K562 (cell line): ENCODE measurements around the gene TTC16. TPM values are rescaled to one million over a fixed set of nuclear protein-coding genes. Genes with fewer than 3 reads are reported as not detected.
A peak's percentile ranks its signal among the peaks of the same experiment; 100 is the strongest.

ENCODE experiments used
- BACH1 ChIP-seq: fragments of 200-800 bp; sonication (Bioruptor generic); IDR thresholded peaks from 2 replicates; pipeline ENCODE4 v1.6.1; 2016; ENCODE audit warnings: missing genetic modification characterization, missing compliant biosample characterization
- CEBPB ChIP-seq: fragments of 450-650 bp; IDR thresholded peaks from 2 replicates; pipeline ENCODE4 v1.6.1; 2016; ENCODE audit warnings: missing genetic modification characterization, missing compliant biosample characterization
- CEBPG ChIP-seq, 3 experiments: fragments of 200-800 bp in 1 of 3; sonication (Bioruptor generic) in 1 of 3; sonication (generic) in 1 of 3; formaldehyde crosslinking in 1 of 3; IDR thresholded peaks in 2 of 3; conservative IDR thresholded peaks in 1 of 3; 2 replicates each; pipeline versions ENCODE4 v1.6.1 to v1.8.0; 2016 to 2022; ENCODE audit warnings: missing compliant biosample characterization in 2 of 3, missing genetic modification characterization in 2 of 3, mild to moderate bottlenecking in 1 of 3, missing genetic modification reagents in 1 of 3
- CHCHD3 ChIP-seq: fragments of 250-450 bp; sonication (Bioruptor Pico); IDR thresholded peaks from 2 replicates; pipeline ENCODE4 v2.1.2; 2022; ENCODE audit warnings: mild to moderate bottlenecking
- CTBP1 ChIP-seq: fragments of 450-650 bp; IDR thresholded peaks from 2 replicates; pipeline ENCODE4 v1.6.1; 2016; ENCODE audit warnings: borderline replicate concordance
- DPF2 ChIP-seq: fragments of 450-650 bp; IDR thresholded peaks from 2 replicates; pipeline ENCODE4 v1.6.1; 2016
- ELF4 ChIP-seq: fragments of 450-650 bp; formaldehyde crosslinking; IDR thresholded peaks from 2 replicates; pipeline ENCODE4 v1.4.0; 2022; ENCODE audit warnings: missing genetic modification characterization
- FOXA1 ChIP-seq: fragments of 450-650 bp; IDR thresholded peaks from 2 replicates; pipeline ENCODE4 v1.6.1; 2016; ENCODE audit warnings: mild to moderate bottlenecking, borderline replicate concordance
- FOXM1 ChIP-seq, 2 experiments: fragments of 450-650 bp in 1 of 2; sonication (generic) in 1 of 2; formaldehyde crosslinking in 1 of 2; IDR thresholded peaks; 2 replicates each; pipeline versions ENCODE4 v1.6.1 to v1.9.0; 2017 to 2022; ENCODE audit warnings: low read depth in 2 of 2, mild to moderate bottlenecking in 2 of 2, missing genetic modification reagents in 1 of 2, moderate library complexity in 1 of 2
- FUS ChIP-seq: fragments of 200-400 bp; formaldehyde crosslinking; optimal IDR thresholded peaks from 2 replicates; pipeline ENCODE3; 2017; ENCODE audit warnings: low read depth, low read length
- GATA2 ChIP-seq: sonication (generic); formaldehyde crosslinking; IDR thresholded peaks from 2 replicates; pipeline ENCODE4 v1.4.0; 2020; ENCODE audit warnings: mild to moderate bottlenecking, missing genetic modification reagents
- HMGN3 ChIP-seq: IDR thresholded peaks from 2 replicates; pipeline ENCODE4 v1.6.1; 2011; ENCODE audit warnings: borderline replicate concordance, low read depth, mild to moderate bottlenecking, mixed read lengths, low read length; ENCODE audit not compliant: insufficient read length; ENCODE audit errors: extremely low read depth
- KLF1 ChIP-seq: fragments of 450-650 bp; IDR thresholded peaks from 2 replicates; pipeline ENCODE4 v1.6.1; 2016; ENCODE audit warnings: missing genetic modification characterization, missing compliant biosample characterization
- L3MBTL2 ChIP-seq: fragments of 450-650 bp; IDR thresholded peaks from 2 replicates; pipeline ENCODE4 v1.6.1; 2016; ENCODE audit warnings: mild to moderate bottlenecking, moderate library complexity
- MEIS2 ChIP-seq: fragments of 450-650 bp; IDR thresholded peaks from 2 replicates; pipeline ENCODE4 v1.6.1; 2014; ENCODE audit warnings: mild to moderate bottlenecking; ENCODE audit not compliant: partially characterized antibody
- MTA2 ChIP-seq: fragments of 450-650 bp; IDR thresholded peaks from 2 replicates; pipeline ENCODE4 v1.6.1; 2016; ENCODE audit warnings: low read depth
- NRF1 ChIP-seq, 2 experiments: fragments of 450-650 bp; IDR thresholded peaks in 1 of 2; conservative IDR thresholded peaks in 1 of 2; 2 replicates each; pipeline ENCODE4 v1.6.1; 2014; ENCODE audit warnings: mild to moderate bottlenecking in 2 of 2
- POLR2G ChIP-seq: fragments of 200-400 bp; formaldehyde crosslinking; IDR thresholded peaks from 2 replicates; pipeline ENCODE4 v1.6.1; 2017; ENCODE audit warnings: low read depth, mild to moderate bottlenecking, antibody characterized with exemption, low read length, moderate library complexity
- RCOR1 ChIP-seq, 2 experiments: IDR thresholded peaks; 2 replicates each; pipeline ENCODE4 v1.6.1; 2012; ENCODE audit warnings: low read depth in 2 of 2, low read length in 2 of 2, borderline replicate concordance in 1 of 2, improper control_type of control experiment in 1 of 2
- RFX1 ChIP-seq: fragments of 450-650 bp; IDR thresholded peaks from 2 replicates; pipeline ENCODE4 v1.6.1; 2016; ENCODE audit warnings: mild to moderate bottlenecking, moderate library complexity
- SMAD4 ChIP-seq: fragments of 250-450 bp; sonication (Bioruptor Pico); conservative IDR thresholded peaks from 2 replicates; pipeline ENCODE4 v1.8.0; 2021; ENCODE audit warnings: inconsistent platforms, mild to moderate bottlenecking, moderate library complexity
- SRSF7 ChIP-seq: fragments of 200-400 bp; formaldehyde crosslinking; optimal IDR thresholded peaks from 2 replicates; pipeline ENCODE3; 2017; ENCODE audit warnings: mild to moderate bottlenecking, low read depth, low read length
- TEAD2 ChIP-seq: fragments of 450-650 bp; IDR thresholded peaks from 2 replicates; pipeline ENCODE4 v1.6.1; 2016; ENCODE audit warnings: missing genetic modification characterization, control low read depth, missing compliant biosample characterization
- TRIM24 ChIP-seq, 2 experiments: fragments of 450-650 bp; IDR thresholded peaks; 2 replicates each; pipeline ENCODE4 v1.6.1; 2016
- ZEB2 ChIP-seq: fragments of 450-650 bp; IDR thresholded peaks from 2 replicates; pipeline ENCODE4 v1.6.1; 2016
- ZNF212 ChIP-seq: fragments of 450-650 bp; formaldehyde crosslinking; IDR thresholded peaks from 2 replicates; pipeline ENCODE4 v1.4.0; 2020; ENCODE audit warnings: mild to moderate bottlenecking
- ZNF224 ChIP-seq: sonication (generic); formaldehyde crosslinking; IDR thresholded peaks from 2 replicates; pipeline ENCODE4 v1.8.0; 2022; ENCODE audit warnings: mild to moderate bottlenecking, missing genetic modification reagents
- ZNF444 ChIP-seq: fragments of 250-450 bp; sonication (Bioruptor Pico); IDR thresholded peaks from 2 replicates; pipeline ENCODE4 v1.4.0; 2020; ENCODE audit warnings: mild to moderate bottlenecking, moderate library complexity
- ZNF644 ChIP-seq: fragments of 200-800 bp; sonication (Bioruptor generic); IDR thresholded peaks from 2 replicates; pipeline ENCODE4 v1.6.1; 2016; ENCODE audit warnings: low read depth, missing genetic modification characterization, missing compliant biosample characterization
- ZNF77 ChIP-seq: fragments of 250-450 bp; sonication (Bioruptor Pico); IDR thresholded peaks from 2 replicates; pipeline ENCODE4 v1.5.0; 2020
- polyA plus RNA-seq, 8 experiments: library from polyadenylated mRNA; depleted of rRNA in 4 of 8; stranded (reverse) in 5 of 8; unstranded in 3 of 8; fragments of >200 nt; fragmentation: Nextera tagmentation in 2 of 8; fragmentation: Illumina TruSeq in 1 of 8; extraction: Ambion mirVana in 2 of 8; extraction: Trizol in 1 of 8; gene quantifications; 2 replicates each; pipeline versions ENCODE4 v1.2.1 to v1.2.3, GENCODE V29; 2011 to 2014; ENCODE audit warnings: inconsistent platforms in 1 of 8, missing spikeins in 1 of 8
- total RNA-seq, 7 experiments: library from RNA; depleted of rRNA in 6 of 7; stranded (reverse); fragments of >200 nt in 6 of 7; fragmentation: Illumina TruSeq in 2 of 7; extraction: Trizol in 2 of 7; gene quantifications; 2 replicates each; pipeline versions ENCODE4 v1.2.1 to v1.2.3, GENCODE V29; 2011 to 2021; ENCODE audit warnings: low replicate concordance in 1 of 7
- TF ChIP-seq, protein P1 (sequence below): fragments of 250-450 bp; sonication (Bioruptor Pico); IDR thresholded peaks from 2 replicates; pipeline ENCODE4 v1.4.0; 2020
- TF ChIP-seq, protein P2 (sequence below): fragments of 250-450 bp; sonication (Bioruptor Pico); IDR thresholded peaks from 2 replicates; pipeline ENCODE4 v1.8.0; 2021; ENCODE audit warnings: moderate library complexity, mild to moderate bottlenecking, inconsistent platforms

TTC16 gene
- total and polyA plus RNA-seq, 9 of the 15 experiments (the other 6 are each of a cell fraction or from before 2014, with no cell fraction given), result 0.11 TPM; not detected in 8

DNA sequence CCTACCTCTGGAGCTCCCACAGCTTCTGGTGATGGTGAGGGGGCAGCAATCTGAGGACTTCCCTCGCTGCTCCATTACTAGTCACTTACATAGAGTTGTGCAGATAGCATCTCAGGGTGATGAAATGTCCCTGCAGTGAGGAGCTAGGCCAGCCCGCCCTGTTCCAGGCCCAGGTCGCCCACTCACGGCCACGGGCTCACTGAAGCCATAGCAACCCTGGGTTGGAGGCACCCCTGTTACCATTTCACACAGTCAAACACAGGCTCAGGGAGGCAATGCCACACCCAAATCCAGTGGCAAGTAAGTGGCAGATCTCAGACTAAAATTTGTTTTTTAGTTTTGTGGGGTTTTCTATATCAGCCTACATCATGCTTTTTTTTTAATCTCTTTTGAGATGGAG, 43.0 kb downstream of the TTC16 start (continued):
- 0 out of 2 replicates have a peak, but pooled peaks have one; percentile 43 for TF ChIP-seq L3MBTL2
- no peak for TF ChIP-seq SRSF7
- peak in 1 of 2 experiments; percentile 87; a peak in 2 of 4 replicates for TF ChIP-seq RCOR1 (IDR thresholded peaks at IDR 0.05; ENCODE audit: borderline replicate concordance in 1 of 2, low read depth in 2 of 2, low read length in 2 of 2)
- no peak for TF ChIP-seq KLF1 (tag)
- no peak for TF ChIP-seq GATA2 (CRISPR knock-in tag)
- peak; percentile 87 for TF ChIP-seq CEBPB
- TF ChIP-seq, protein P1, sequence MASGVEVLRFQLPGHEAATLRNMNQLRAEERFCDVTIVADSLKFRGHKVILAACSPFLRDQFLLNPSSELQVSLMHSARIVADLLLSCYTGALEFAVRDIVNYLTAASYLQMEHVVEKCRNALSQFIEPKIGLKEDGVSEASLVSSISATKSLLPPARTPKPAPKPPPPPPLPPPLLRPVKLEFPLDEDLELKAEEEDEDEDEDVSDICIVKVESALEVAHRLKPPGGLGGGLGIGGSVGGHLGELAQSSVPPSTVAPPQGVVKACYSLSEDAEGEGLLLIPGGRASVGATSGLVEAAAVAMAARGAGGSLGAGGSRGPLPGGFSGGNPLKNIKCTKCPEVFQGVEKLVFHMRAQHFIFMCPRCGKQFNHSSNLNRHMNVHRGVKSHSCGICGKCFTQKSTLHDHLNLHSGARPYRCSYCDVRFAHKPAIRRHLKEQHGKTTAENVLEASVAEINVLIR, result no peak
- 0 out of 2 replicates have a peak, but pooled peaks have one; percentile 30 for TF ChIP-seq POLR2G
- TF ChIP-seq MTA2, result no peak
- no peak for TF ChIP-seq ZNF224
- TF ChIP-seq FOXA1, result no peak
- peak; percentile 73 for TF ChIP-seq RFX1
- TF ChIP-seq HMGN3, result peak; percentile 32
- TF ChIP-seq SMAD4 (CRISPR knock-in tag), result no peak
- TF ChIP-seq CEBPG (CRISPR knock-in tag; IDR thresholded peaks at IDR 0.05), result peak; percentile 90
- peak; percentile 85 to 91 for TF ChIP-seq CEBPG (tag; conservative IDR thresholded peaks at IDR 0.05 in 1 of 2, IDR thresholded peaks at IDR 0.05 in 1 of 2)
- TF ChIP-seq MEIS2, result peak; percentile 90
- TF ChIP-seq ZNF444, result no peak
- TF ChIP-seq ZNF212 (CRISPR knock-in tag), result no peak
- peak; percentile 30; the same call in 1 of the 2 replicates for TF ChIP-seq BACH1
- TF ChIP-seq ZNF77 (CRISPR knock-in tag), result no peak
- no peak for TF ChIP-seq TEAD2 (tag)
- 0 out of 4 replicates have a peak, but pooled peaks of 1 of the 2 experiments have one; percentile 12 for TF ChIP-seq NRF1 (conservative IDR thresholded peaks at IDR 0.05 in 1 of 2, IDR thresholded peaks at IDR 0.05 in 1 of 2)
- TF ChIP-seq ZNF644 (tag), result no peak
- TF ChIP-seq, protein P2, sequence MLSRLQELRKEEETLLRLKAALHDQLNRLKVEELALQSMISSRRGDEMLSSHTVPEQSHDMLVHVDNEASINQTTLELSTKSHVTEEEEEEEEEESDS, result no peak
- no peak for TF ChIP-seq CHCHD3
- TF ChIP-seq TRIM24 (IDR thresholded peaks at IDR 0.05), result peak in 1 of 2 experiments; percentile 32; a peak in 1 of 4 replicates
- no peak for TF ChIP-seq ELF4 (CRISPR knock-in tag)
- TF ChIP-seq FUS, result no peak
- TF ChIP-seq FOXM1 (IDR thresholded peaks at IDR 0.05; ENCODE audit: low read depth), result no peak
- no peak for TF ChIP-seq FOXM1 (CRISPR knock-in tag; IDR thresholded peaks at IDR 0.05; ENCODE audit: low read depth)
- no peak for TF ChIP-seq ZEB2
- peak; percentile 87 for TF ChIP-seq CTBP1
- no peak; the same call in 1 of the 2 replicates for TF ChIP-seq DPF2
